OCI-LY1 (cell line): ENCODE data around the gene EXOC6B.

ENCODE experiments used
- H2AFZ ChIP-seq: fragments of 200-600 bp; sonication (generic), shearing (Covaris generic); 2 replicates; pipeline ENCODE4 v1.6.0; 2014; ENCODE audit warnings: antibody characterized with exemption, mild to moderate bottlenecking, low read length
- H3F3A ChIP-seq: fragments of 200-600 bp; sonication (generic), shearing (Covaris generic); 2 replicates; pipeline ENCODE4 v1.6.0; 2014; ENCODE audit warnings: mild to moderate bottlenecking, antibody characterized with exemption, low read length, moderate library complexity; ENCODE audit not compliant: insufficient read depth
- H3K27ac ChIP-seq: fragments of 200-600 bp; sonication (generic); 2 replicates; pipeline ENCODE4 v1.5.1; 2014; ENCODE audit warnings: low read length, mixed run types, mild to moderate bottlenecking, low read depth; ENCODE audit not compliant: poor library complexity, severe bottlenecking
- H3K27me3 ChIP-seq: fragments of 200-600 bp; sonication (generic); 2 replicates; pipeline ENCODE4 v1.6.0; 2014; ENCODE audit warnings: antibody characterized with exemption, mild to moderate bottlenecking, low read length, moderate library complexity; ENCODE audit not compliant: insufficient read depth
- H3K36me3 ChIP-seq: fragments of 200-600 bp; sonication (generic); 2 replicates; pipeline ENCODE4 v1.6.1; 2014; ENCODE audit warnings: mild to moderate bottlenecking, antibody characterized with exemption, low read length, moderate library complexity, mixed read lengths; ENCODE audit not compliant: insufficient read depth
- H3K4me1 ChIP-seq: fragments of 200-600 bp; sonication (generic); 2 replicates; pipeline ENCODE4 v1.5.1; 2014; ENCODE audit warnings: mild to moderate bottlenecking, low read length, moderate library complexity; ENCODE audit not compliant: insufficient read depth, severe bottlenecking
- H3K4me2 ChIP-seq: fragments of 200-600 bp; sonication (generic), shearing (Covaris generic); 2 replicates; pipeline ENCODE4 v1.6.1; 2014; ENCODE audit warnings: low read length
- H3K4me3 ChIP-seq: fragments of 200-600 bp; sonication (generic); 2 replicates; pipeline ENCODE4 v1.5.1; 2014; ENCODE audit warnings: low read length, low read depth, mild to moderate bottlenecking, mixed read lengths; ENCODE audit not compliant: poor library complexity, severe bottlenecking
- H3K79me2 ChIP-seq: fragments of 200-600 bp; shearing (Covaris generic); 2 replicates; pipeline ENCODE4 v1.6.1; 2016; ENCODE audit warnings: mixed run types, low read length, mixed read lengths; ENCODE audit not compliant: insufficient read depth
- H3K9ac ChIP-seq: fragments of 200-600 bp; sonication (generic), shearing (Covaris generic); 2 replicates; pipeline ENCODE4 v1.6.1; 2014; ENCODE audit warnings: mild to moderate bottlenecking, low read length, mixed read lengths
- H3K9me2 ChIP-seq: fragments of 200-600 bp; sonication (generic), shearing (Covaris generic); 2 replicates; pipeline ENCODE4 v1.6.1; 2014; ENCODE audit warnings: low read depth, mild to moderate bottlenecking, low read length, mixed read lengths
- H3K9me3 ChIP-seq: fragments of 200-600 bp; shearing (Covaris generic); 2 replicates; pipeline ENCODE4 v1.6.1; 2014; ENCODE audit warnings: low read length, mixed read lengths
- H4K20me1 ChIP-seq: fragments of 200-600 bp; sonication (generic), shearing (Covaris generic); 2 replicates; pipeline ENCODE4 v1.6.0; 2016; ENCODE audit warnings: mild to moderate bottlenecking, low read length; ENCODE audit not compliant: insufficient read depth
- CTCF ChIP-seq: fragments of 200-600 bp; sonication (generic), shearing (Covaris generic); IDR thresholded peaks from 2 replicates; pipeline ENCODE4 v1.5.1; 2017; ENCODE audit warnings: mild to moderate bottlenecking, antibody characterized with exemption, low read length, moderate library complexity, mixed read lengths
- EZH2 ChIP-seq: fragments of 200-600 bp; sonication (generic), shearing (Covaris generic); IDR thresholded peaks from 2 replicates; pipeline ENCODE4 v1.8.0; 2017; ENCODE audit warnings: borderline replicate concordance, mixed run types, mild to moderate bottlenecking, antibody characterized with exemption, low read length, moderate library complexity, mixed read lengths

The EXOC6B gene

GRCh38 chr2:72172478-72172877 is 653.4 kb downstream of the EXOC6B start:
- Histone ChIP-seq H3K27me3 (no peaks in the 10 kb centered on the region), H2AFZ (no peak overlapping the region), H4K20me1 (no peaks in the 10 kb centered on the region), H3K9me3 (no peaks in the 10 kb centered on the region), H3F3A (no peaks in the 10 kb centered on the region), H3K4me1 (no peaks in the 10 kb centered on the region), H3K9ac (no peak overlapping the region), H3K36me3 (no peaks in the 10 kb centered on the region), H3K4me3 (no peak overlapping the region), H3K27ac (no peak overlapping the region), H3K79me2 (no peaks in the 10 kb centered on the region), H3K9me2 (no peaks in the 10 kb centered on the region), H3K4me2 (no peak overlapping the region)
- TF ChIP-seq CTCF: no peak
- no peak for TF ChIP-seq EZH2

- no peak overlapping the region for H2AFZ ChIP-seq
- no peak overlapping the region for H3K27ac ChIP-seq
- no peak overlapping the region for H3K4me2 ChIP-seq
- H3K4me3 ChIP-seq: no peak overlapping the region
- no peak overlapping the region for H3K9ac ChIP-seq
- no peaks in the 10 kb centered on the region for H3K4me1 ChIP-seq
- no peak for TF ChIP-seq EZH2
- no peak for TF ChIP-seq CTCF
- H3K27me3 ChIP-seq: no peaks in the 10 kb centered on the region
- H3K36me3 ChIP-seq: no peaks in the 10 kb centered on the region
- no peaks in the 10 kb centered on the region for H3F3A ChIP-seq
- no peaks in the 10 kb centered on the region for H3K79me2 ChIP-seq
- no peaks in the 10 kb centered on the region for H4K20me1 ChIP-seq
- no peaks in the 10 kb centered on the region for H3K9me3 ChIP-seq
- no peaks in the 10 kb centered on the region for H3K9me2 ChIP-seq
Measured at GRCh38 chr2:72166279-72166678, 659.6 kb downstream of the EXOC6B start.

- Histone ChIP-seq H3K27me3 (no peaks in the 10 kb centered on the region), H3K79me2 (no peaks in the 10 kb centered on the region), H3F3A (no peaks in the 10 kb centered on the region), H2AFZ (no peak overlapping the region), H3K36me3 (no peaks in the 10 kb centered on the region), H3K4me3 (no peak overlapping the region), H3K27ac (no peak overlapping the region), H3K4me2 (no peak overlapping the region), H4K20me1 (no peaks in the 10 kb centered on the region), H3K9me3 (no peaks in the 10 kb centered on the region), H3K9me2 (no peaks in the 10 kb centered on the region), H3K4me1 (no peaks in the 10 kb centered on the region), H3K9ac (no peak overlapping the region)
- no peak for TF ChIP-seq CTCF
- no peak for TF ChIP-seq EZH2
Measured at GRCh38 chr2:72165792-72166191, 660.0 kb downstream of the EXOC6B start.
